GM12873 (cell line): ENCODE measurements around the gene IDH3G.

Experiments
- TF ChIP-seq, protein P1 (sequence below): IDR thresholded peaks from 2 replicates; pipeline ENCODE4 v1.5.1; 2012; ENCODE audit warnings: low read depth, mild to moderate bottlenecking, moderate library complexity, low read length, control low read depth; ENCODE audit not compliant: insufficient read depth; ENCODE audit errors: missing control alignments

IDH3G gene

DNA sequence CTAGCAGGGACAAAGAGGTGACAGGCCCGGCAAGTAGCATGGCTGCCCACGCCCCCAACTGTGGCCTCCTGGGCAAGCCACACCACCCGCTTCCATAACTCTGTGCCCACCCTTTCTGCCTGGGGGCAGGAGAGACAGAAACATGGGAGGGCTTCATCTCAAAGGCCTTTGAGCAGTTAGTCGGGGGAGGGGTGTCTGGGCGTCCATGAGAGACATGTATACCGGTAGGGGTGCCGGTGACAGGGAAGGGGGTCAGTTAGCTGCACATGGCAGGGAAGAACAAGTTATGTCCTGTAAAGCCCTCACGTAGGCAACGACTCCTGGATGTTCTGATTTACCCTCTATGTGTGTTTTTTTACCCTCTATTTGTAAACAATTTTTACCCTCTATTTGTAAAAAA, 26.9 kb upstream of the IDH3G start:
- TF ChIP-seq, protein P1, sequence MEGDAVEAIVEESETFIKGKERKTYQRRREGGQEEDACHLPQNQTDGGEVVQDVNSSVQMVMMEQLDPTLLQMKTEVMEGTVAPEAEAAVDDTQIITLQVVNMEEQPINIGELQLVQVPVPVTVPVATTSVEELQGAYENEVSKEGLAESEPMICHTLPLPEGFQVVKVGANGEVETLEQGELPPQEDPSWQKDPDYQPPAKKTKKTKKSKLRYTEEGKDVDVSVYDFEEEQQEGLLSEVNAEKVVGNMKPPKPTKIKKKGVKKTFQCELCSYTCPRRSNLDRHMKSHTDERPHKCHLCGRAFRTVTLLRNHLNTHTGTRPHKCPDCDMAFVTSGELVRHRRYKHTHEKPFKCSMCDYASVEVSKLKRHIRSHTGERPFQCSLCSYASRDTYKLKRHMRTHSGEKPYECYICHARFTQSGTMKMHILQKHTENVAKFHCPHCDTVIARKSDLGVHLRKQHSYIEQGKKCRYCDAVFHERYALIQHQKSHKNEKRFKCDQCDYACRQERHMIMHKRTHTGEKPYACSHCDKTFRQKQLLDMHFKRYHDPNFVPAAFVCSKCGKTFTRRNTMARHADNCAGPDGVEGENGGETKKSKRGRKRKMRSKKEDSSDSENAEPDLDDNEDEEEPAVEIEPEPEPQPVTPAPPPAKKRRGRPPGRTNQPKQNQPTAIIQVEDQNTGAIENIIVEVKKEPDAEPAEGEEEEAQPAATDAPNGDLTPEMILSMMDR, result no peak

DNA sequence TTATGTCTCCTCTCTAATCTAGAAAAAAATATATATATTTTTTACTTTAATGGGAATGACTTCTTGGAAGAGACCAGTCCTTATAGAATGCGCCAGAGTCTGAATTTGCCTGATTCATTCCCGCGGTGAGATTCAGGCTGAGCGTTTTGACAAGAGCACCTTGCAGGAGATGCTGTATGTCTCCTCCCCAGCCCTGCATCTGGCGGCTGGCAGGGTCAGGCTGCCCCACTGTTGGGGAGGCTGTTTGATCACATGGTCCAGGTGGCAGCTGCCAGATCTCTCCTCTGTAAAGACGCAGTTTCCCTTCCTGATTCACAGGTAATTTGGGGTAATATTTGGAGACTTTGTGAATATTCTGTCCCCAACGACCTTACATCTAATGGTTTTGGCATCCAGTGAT, 26.4 kb upstream of the IDH3G start:
- TF ChIP-seq, protein P1, result no peak

DNA sequence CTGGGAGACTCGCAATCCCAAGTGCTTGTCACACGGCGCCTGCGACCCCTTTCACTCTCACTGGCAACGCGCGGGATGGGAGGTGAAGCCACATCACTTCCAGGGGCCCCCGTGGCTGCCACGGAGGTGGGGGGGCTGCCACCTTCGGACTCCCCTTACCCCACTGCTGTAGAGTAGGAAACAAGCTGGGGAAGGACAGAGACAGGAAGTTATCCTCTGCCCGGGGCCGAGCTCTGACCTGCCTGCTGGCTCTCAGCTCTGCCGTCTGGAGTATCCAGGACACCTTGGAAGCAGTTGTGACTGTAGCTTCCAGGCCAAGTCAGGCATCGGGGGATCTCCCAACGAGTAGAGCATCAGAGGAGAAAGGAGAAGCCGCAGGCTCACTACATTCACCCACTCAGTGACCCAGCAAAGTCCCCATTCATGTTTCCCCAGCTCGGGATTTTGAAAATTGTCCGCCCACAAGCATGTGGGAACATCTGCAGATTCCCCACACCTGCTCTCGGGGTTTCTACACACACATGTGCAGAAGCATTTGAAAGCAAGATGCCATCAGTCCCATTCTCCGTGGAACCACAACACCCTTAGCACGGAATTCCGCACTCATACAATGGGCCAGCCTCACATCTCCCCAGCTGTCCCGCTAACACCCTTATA, 25.3 kb upstream of the IDH3G start:
- TF ChIP-seq, protein P1, result no peak

DNA sequence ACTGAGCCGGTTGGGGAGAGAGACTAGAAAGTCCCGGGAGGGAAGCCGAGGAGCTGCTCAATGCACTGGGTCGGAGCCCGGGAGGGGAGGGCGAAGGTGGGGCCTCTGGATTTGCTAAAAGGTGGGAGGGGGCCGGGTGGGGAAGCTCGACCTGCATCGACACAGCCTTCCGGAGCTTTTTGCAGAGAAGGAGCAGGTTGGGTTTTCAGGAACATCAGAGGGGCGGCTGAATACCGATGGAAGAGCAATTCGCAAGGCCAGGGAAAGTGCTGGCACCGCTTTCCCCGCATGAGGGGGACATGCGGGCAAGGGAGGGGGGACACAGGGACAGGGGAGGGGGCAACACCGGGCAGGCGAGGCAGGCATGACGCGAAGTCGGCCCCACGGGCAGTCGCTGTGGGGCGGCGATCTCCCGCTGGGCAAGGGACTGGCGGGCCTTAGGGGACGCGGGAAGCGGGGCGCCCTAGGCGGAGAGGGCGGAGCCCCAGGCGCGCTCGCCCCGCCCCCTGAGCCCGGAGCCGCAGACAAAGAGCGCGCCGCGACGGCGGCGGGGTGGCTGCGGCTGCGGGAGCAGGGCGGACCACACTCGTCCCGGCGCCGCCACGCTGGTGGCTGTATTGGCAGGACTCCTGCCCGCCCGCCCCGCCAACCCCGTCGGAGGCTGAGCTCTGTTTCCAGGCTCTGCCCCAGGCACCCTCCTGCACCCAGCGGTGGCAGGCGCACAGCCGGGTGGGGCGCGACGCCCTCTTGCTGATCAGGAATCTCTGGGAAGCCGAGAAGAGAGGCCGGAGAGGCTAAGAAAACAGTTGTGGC, 24.6 kb upstream of the IDH3G start:
- TF ChIP-seq, protein P1, result no peak

DNA sequence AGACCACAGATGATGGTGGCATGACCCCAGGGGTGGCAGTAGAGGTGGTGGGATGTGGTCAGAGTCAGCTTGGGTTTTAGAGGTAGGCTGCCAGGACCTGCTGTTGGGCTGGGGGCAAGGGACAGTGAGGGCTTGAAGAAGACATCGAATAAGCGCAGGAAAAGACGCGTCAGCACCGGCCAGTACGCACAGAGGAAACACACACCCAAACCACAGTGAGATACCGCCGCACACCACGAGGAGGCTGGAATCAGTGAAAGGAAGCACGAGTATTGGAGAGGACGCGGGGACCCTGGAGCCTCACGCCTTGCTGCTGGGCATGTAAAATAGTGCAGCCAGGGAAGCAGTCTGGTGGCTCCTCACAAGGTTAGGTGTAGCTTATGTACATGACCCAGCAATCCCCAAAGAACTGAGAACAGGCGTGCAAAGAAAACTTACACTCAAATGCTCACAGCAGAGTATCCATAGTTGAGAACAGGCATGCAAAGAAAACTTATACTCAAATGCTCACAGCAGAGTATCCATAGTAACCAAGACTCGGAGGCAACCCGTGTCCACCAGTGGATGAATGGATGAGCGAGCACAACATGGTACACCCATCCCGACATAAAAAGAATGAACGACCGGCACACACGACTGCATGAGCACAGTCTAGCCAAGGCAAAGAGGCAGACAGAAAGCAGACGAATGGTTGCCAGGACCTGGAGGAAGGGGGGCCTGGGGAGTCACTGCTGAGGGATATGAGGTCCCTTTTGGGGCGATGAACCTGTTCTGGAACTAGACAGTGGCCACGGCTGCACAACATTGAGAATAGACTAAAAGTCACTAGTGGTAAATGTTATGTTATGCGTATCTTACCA, 22.9 kb upstream of the IDH3G start:
- TF ChIP-seq, protein P1, result peak; percentile 28

DNA sequence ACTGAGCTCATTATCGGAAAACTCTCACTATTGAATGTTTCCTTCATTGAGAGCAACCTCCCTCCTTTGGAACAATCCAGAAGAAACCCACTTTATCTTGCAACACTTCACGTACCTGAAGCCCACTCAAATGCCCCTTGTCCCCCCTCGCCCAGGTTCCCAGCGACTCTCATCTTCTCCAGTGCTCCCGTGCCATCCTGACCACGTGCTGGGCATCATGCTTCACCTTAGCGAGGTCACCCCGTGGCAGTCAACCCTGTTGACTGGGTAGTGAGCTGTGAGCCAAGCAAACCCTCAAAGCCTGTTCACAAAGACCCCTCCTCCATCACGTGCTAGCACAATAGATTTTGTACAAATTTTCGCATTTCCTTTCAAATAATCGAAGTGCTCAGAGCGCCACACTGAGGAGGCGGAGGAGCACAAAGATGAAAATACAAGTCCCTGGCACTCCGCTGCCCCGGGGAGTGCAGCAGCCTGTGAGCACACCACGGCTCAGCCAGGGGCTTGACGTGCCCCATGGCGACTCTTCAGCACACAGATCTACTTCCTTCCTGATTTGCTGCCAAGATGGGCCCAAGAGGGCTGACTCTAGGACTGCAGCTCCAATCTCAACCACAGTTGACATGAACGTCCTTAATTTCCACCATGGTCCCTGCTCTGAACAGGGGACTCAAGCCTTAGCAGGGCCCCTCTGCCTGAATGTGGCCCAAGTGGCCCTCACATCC, 20.6 kb upstream of the IDH3G start:
- TF ChIP-seq, protein P1, result no peak

DNA sequence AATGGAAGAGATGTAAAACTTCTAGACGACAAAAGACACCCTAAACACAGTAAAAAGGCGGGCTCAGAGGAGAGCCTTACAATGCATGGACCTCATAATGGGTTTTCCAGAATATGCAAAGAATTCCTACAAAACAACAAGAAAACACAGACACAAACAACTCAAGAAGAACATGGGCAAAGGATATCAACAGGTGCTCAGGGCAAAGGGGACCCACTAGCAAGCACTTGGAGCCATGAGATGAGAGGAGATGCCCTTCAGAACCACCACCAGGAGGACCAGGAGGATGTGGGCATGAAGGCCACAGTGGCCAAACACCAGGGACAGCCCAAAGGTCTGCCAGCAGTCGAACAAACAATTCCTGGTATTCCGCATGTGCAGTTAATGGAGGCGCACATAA, 19.0 kb upstream of the IDH3G start:
- TF ChIP-seq, protein P1, result no peak
